ENCODE data around the gene KRT73.

- TF ChIP-seq, protein P1, sequence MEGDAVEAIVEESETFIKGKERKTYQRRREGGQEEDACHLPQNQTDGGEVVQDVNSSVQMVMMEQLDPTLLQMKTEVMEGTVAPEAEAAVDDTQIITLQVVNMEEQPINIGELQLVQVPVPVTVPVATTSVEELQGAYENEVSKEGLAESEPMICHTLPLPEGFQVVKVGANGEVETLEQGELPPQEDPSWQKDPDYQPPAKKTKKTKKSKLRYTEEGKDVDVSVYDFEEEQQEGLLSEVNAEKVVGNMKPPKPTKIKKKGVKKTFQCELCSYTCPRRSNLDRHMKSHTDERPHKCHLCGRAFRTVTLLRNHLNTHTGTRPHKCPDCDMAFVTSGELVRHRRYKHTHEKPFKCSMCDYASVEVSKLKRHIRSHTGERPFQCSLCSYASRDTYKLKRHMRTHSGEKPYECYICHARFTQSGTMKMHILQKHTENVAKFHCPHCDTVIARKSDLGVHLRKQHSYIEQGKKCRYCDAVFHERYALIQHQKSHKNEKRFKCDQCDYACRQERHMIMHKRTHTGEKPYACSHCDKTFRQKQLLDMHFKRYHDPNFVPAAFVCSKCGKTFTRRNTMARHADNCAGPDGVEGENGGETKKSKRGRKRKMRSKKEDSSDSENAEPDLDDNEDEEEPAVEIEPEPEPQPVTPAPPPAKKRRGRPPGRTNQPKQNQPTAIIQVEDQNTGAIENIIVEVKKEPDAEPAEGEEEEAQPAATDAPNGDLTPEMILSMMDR (IDR thresholded peaks at IDR 0.05; ENCODE audit: control extremely low read depth in 1 of 3, insufficient read depth in 1 of 3, low read depth in 1 of 3, low read length in 3 of 3), result no peak
- TF ChIP-seq HDAC2 (IDR thresholded peaks at IDR 0.05; ENCODE audit: borderline replicate concordance in 1 of 2, low read depth in 2 of 2, low read length in 2 of 2) (no peak), FOSL1 (IDR thresholded peaks at IDR 0.05; ENCODE audit: insufficient read depth, low read depth, low read length) (no peak), ZNF274 (IDR thresholded peaks at IDR 0.05; ENCODE audit: borderline replicate concordance, extremely low read depth, low read length) (no peak), POLR2A (IDR thresholded peaks at IDR 0.05; ENCODE audit: control extremely low read depth in 1 of 2, low read depth in 2 of 2, low read length in 2 of 2) (no peak), CHD1 (IDR thresholded peaks at IDR 0.05; ENCODE audit: low read depth, low read length) (no peak), EZH2 (IDR thresholded peaks at IDR 0.05; ENCODE audit: low read depth, low read length, severe bottlenecking) (no peak), RFX5 (IDR thresholded peaks at IDR 0.05; ENCODE audit: borderline replicate concordance, low read depth, low read length) (no peak), POLR2AphosphoS5 (IDR thresholded peaks at IDR 0.05; ENCODE audit: low read depth, low read length) (no peak), MAFK (IDR thresholded peaks at IDR 0.05; ENCODE audit: low read depth, low read length) (no peak), KDM1A (IDR thresholded peaks at IDR 0.05; ENCODE audit: borderline replicate concordance, low read length) (no peak), EP300 (IDR thresholded peaks at IDR 0.05; ENCODE audit: borderline replicate concordance in 1 of 2, low read depth in 2 of 2, low read length in 2 of 2) (no peak), GABPA (IDR thresholded peaks at IDR 0.05; ENCODE audit: borderline replicate concordance, insufficient read depth, low read length) (no peak), CHD2 (IDR thresholded peaks at IDR 0.05; ENCODE audit: low read length) (no peak)
Observed at GRCh38 chr12:52633383-52633782, 15.0 kb upstream of the KRT73 start.

Data from H1 (cell line).